Measurements from ENCODE around the gene IGF1R.

Gene IGF1R

GRCh38 chr15:98803228-98804056, 155.1 kb downstream of the IGF1R start:
- DNase-seq: no peak

- no peak for DNase-seq
Measured at GRCh38 chr15:98804057-98804380, 155.7 kb downstream of the IGF1R start.

- DNase-seq: no peak
Measured at GRCh38 chr15:98805434-98806274, 157.3 kb downstream of the IGF1R start.

GRCh38 chr15:98806275-98806895, 158.0 kb downstream of the IGF1R start:
- no peak for DNase-seq

- no peak for DNase-seq
Measured at GRCh38 chr15:98807262-98807661, 158.9 kb downstream of the IGF1R start.

- DNase-seq: no peak
Measured at GRCh38 chr15:98809273-98809672, 160.9 kb downstream of the IGF1R start.

- no peak for DNase-seq
Measured at GRCh38 chr15:98812716-98813446, 164.5 kb downstream of the IGF1R start.

- no peak for DNase-seq
Measured at GRCh38 chr15:98813951-98814350, 165.6 kb downstream of the IGF1R start.

- no peak for DNase-seq
Measured at GRCh38 chr15:98815207-98815606, 166.9 kb downstream of the IGF1R start.

- no peak for DNase-seq
Measured at GRCh38 chr15:98817745-98818144, 169.4 kb downstream of the IGF1R start.

GRCh38 chr15:98823012-98823458, 174.7 kb downstream of the IGF1R start:
- no peak for DNase-seq

- no peak for DNase-seq
Measured at GRCh38 chr15:98823616-98824015, 175.3 kb downstream of the IGF1R start.

GRCh38 chr15:98824595-98824994, 176.3 kb downstream of the IGF1R start:
- DNase-seq: no peak

- no peak for DNase-seq
Measured at GRCh38 chr15:98826658-98827057, 178.3 kb downstream of the IGF1R start.

- DNase-seq: peak; percentile 26
Measured at GRCh38 chr15:98827217-98827616, 178.9 kb downstream of the IGF1R start.

- DNase-seq: no peak
Measured at GRCh38 chr15:98830034-98830634, 181.8 kb downstream of the IGF1R start.

- DNase-seq: no peak
Measured at GRCh38 chr15:98834976-98835375, 186.6 kb downstream of the IGF1R start.

GRCh38 chr15:98835876-98836275, 187.5 kb downstream of the IGF1R start:
- no peak for DNase-seq

GRCh38 chr15:98838387-98839259, 190.3 kb downstream of the IGF1R start:
- DNase-seq: no peak

- no peak for DNase-seq
Measured at GRCh38 chr15:98840053-98840452, 191.7 kb downstream of the IGF1R start.

- DNase-seq: no peak
Measured at GRCh38 chr15:98841419-98841970, 193.2 kb downstream of the IGF1R start.
